MM.1S (cell line): ENCODE data around the gene DPP10.

Experiments used
- DNase-seq: peaks from one replicate; pipeline ENCODE4 v3.0.0-alpha.2; 2015
- H2AFZ ChIP-seq: fragments of 300-600 bp; sonication (generic); 2 replicates; pipeline ENCODE4 v1.6.0; 2016; ENCODE audit warnings: antibody characterized with exemption, low read length
- H3F3A ChIP-seq: fragments of 300-600 bp; sonication (generic); 2 replicates; pipeline ENCODE4 v1.6.1; 2016; ENCODE audit warnings: mild to moderate bottlenecking, antibody characterized with exemption, low read length, moderate library complexity, mixed read lengths; ENCODE audit not compliant: insufficient read depth
- H3K27ac ChIP-seq: fragments of 300-600 bp; sonication (generic); 2 replicates; pipeline ENCODE4 v1.5.1; 2016; ENCODE audit warnings: mild to moderate bottlenecking, low read length
- H3K27me3 ChIP-seq: fragments of 300-600 bp; sonication (generic); replicated peaks from 2 replicates; pipeline ENCODE4 v1.6.0; 2016; ENCODE audit warnings: low read length; ENCODE audit not compliant: insufficient read depth
- H3K36me3 ChIP-seq: fragments of 300-600 bp; sonication (generic); replicated peaks from 2 replicates; pipeline ENCODE4 v1.6.1; 2016; ENCODE audit warnings: mild to moderate bottlenecking, low read length, mixed read lengths; ENCODE audit not compliant: insufficient read depth
- H3K4me1 ChIP-seq: fragments of 300-600 bp; sonication (generic); 2 replicates; pipeline ENCODE4 v1.6.1; 2016; ENCODE audit warnings: low read length, mixed read lengths
- H3K4me2 ChIP-seq: fragments of 300-600 bp; sonication (generic); 2 replicates; pipeline ENCODE4 v1.6.0; 2016; ENCODE audit warnings: low read depth, low read length
- H3K4me3 ChIP-seq: fragments of 300-600 bp; sonication (generic); 2 replicates; pipeline ENCODE4 v1.5.1; 2016; ENCODE audit warnings: low read length, mixed read lengths
- H3K79me2 ChIP-seq: fragments of 300-600 bp; sonication (generic); 2 replicates; pipeline ENCODE4 v1.6.1; 2016; ENCODE audit warnings: mixed run types, low read length, mixed read lengths
- H3K9ac ChIP-seq: fragments of 300-600 bp; sonication (generic); 2 replicates; pipeline ENCODE4 v1.6.1; 2016; ENCODE audit warnings: low read length, mixed read lengths
- H3K9me2 ChIP-seq: fragments of 300-600 bp; sonication (generic); replicated peaks from 2 replicates; pipeline ENCODE4 v1.6.1; 2016; ENCODE audit warnings: mild to moderate bottlenecking, low read length, mixed read lengths; ENCODE audit not compliant: insufficient read depth
- H3K9me3 ChIP-seq: fragments of 300-600 bp; sonication (generic); replicated peaks from 2 replicates; pipeline ENCODE4 v1.6.1; 2016; ENCODE audit warnings: mild to moderate bottlenecking, low read length, mixed read lengths; ENCODE audit not compliant: insufficient read depth
- H4K20me1 ChIP-seq: fragments of 300-600 bp; sonication (generic); 2 replicates; pipeline ENCODE4 v1.6.1; 2016; ENCODE audit warnings: mild to moderate bottlenecking, low read length, moderate library complexity, mixed read lengths; ENCODE audit not compliant: insufficient read depth
- EZH2 ChIP-seq: fragments of 300-600 bp; sonication (generic); optimal IDR thresholded peaks from 2 replicates; pipeline ENCODE3; 2017; ENCODE audit warnings: low read depth, mild to moderate bottlenecking, antibody characterized with exemption, low read length, mixed read lengths
- EZH2phosphoT487 ChIP-seq: fragments of 300-600 bp; sonication (generic); IDR thresholded peaks from 2 replicates; pipeline ENCODE4 v1.6.1; 2018; ENCODE audit warnings: antibody characterized with exemption, low read length
- TF ChIP-seq, protein P1 (sequence below): fragments of 300-600 bp; sonication (generic); IDR thresholded peaks from 2 replicates; pipeline ENCODE4 v1.5.1; 2016; ENCODE audit warnings: antibody characterized with exemption, low read length, mixed read lengths

Gene DPP10

DNA sequence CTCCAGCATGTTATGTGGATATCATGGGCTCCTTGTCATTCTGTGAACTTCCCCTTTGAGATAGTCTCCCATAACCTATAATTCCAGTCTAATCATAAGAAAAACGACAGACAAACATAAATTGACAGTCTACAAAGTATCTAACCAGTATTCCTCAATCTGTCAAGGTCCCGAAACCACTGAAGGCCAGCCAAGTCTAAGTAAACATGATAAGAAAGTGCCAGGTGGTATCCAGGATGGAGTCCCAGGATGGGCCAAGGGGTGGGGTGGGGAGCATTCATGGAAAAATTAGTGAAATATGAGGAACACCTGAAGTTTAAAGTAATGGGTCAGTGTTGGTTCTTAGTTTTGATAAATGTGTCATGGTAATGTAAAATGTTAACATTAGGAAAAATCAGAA lies 355.5 kb downstream of the DPP10 start:
- DNase-seq: no peak
- Histone ChIP-seq H3K27ac (no peak overlapping the region), H2AFZ (no peak overlapping the region), H3K9me2 (no peaks in the 10 kb centered on the region), H3K36me3 (no peaks in the 10 kb centered on the region), H3F3A (no peaks in the 10 kb centered on the region), H3K4me1 (no peaks in the 10 kb centered on the region), H3K9ac (no peak overlapping the region), H4K20me1 (no peaks in the 10 kb centered on the region), H3K9me3 (no peaks in the 10 kb centered on the region), H3K4me3 (no peak overlapping the region), H3K4me2 (no peak overlapping the region), H3K27me3 (no peaks in the 10 kb centered on the region), H3K79me2 (no peaks in the 10 kb centered on the region)
- TF ChIP-seq, protein P1, sequence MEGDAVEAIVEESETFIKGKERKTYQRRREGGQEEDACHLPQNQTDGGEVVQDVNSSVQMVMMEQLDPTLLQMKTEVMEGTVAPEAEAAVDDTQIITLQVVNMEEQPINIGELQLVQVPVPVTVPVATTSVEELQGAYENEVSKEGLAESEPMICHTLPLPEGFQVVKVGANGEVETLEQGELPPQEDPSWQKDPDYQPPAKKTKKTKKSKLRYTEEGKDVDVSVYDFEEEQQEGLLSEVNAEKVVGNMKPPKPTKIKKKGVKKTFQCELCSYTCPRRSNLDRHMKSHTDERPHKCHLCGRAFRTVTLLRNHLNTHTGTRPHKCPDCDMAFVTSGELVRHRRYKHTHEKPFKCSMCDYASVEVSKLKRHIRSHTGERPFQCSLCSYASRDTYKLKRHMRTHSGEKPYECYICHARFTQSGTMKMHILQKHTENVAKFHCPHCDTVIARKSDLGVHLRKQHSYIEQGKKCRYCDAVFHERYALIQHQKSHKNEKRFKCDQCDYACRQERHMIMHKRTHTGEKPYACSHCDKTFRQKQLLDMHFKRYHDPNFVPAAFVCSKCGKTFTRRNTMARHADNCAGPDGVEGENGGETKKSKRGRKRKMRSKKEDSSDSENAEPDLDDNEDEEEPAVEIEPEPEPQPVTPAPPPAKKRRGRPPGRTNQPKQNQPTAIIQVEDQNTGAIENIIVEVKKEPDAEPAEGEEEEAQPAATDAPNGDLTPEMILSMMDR: no peak
- TF ChIP-seq EZH2 (no peak), EZH2phosphoT487 (no peak)

DNA sequence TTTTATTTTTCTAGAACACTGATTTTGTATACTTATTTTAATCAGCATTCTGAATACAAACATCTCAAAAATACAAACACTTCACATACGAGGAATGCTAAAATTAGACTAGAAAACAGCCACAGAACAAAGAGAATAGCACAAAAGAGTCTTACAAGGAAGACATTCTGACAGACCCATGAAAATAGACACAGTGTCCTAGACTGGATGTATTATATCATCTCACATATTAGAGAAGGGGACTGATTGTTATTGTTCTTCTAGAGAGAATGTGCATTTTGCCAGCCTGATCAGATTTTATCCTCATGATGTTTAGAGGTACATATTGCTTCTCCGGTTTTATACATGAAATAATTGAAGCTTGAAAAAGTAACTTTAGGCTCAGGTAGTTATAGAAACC lies 357.9 kb downstream of the DPP10 start:
- H3K27ac ChIP-seq: no peak overlapping the region
- H3K79me2 ChIP-seq: no peaks in the 10 kb centered on the region
- no peak overlapping the region for H2AFZ ChIP-seq
- H3K4me2 ChIP-seq: no peak overlapping the region
- no peak for DNase-seq
- H3K9ac ChIP-seq: no peak overlapping the region
- H3K4me3 ChIP-seq: no peak overlapping the region
- H3K4me1 ChIP-seq: no peaks in the 10 kb centered on the region
- H3F3A ChIP-seq: no peaks in the 10 kb centered on the region
- no peaks in the 10 kb centered on the region for H3K27me3 ChIP-seq
- H3K9me2 ChIP-seq: no peaks in the 10 kb centered on the region
- H3K36me3 ChIP-seq: no peaks in the 10 kb centered on the region
- TF ChIP-seq EZH2phosphoT487: no peak
- TF ChIP-seq EZH2: no peak
- TF ChIP-seq, protein P1: no peak
- H4K20me1 ChIP-seq: no peaks in the 10 kb centered on the region
- H3K9me3 ChIP-seq: no peaks in the 10 kb centered on the region

DNA sequence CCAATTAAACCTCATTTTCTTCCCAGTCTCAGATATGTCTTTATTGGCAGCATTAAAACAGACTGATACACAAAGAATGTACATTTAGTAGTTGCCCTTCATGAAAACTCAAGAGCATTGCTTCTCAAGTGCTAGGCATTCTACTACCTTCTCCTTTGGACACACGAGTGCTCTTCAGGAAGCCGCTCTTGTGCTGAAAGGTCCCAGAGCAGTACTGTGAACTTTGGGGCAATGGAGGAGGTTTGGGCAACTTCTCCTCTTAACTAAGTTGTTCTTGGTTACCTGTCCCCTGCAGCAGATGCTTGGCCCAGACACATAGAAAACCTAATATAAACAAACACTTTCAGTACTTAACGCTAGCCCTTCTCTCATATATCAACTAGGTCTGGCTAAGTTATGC lies 362.8 kb downstream of the DPP10 start:
- Histone ChIP-seq H2AFZ (no peak overlapping the region), H4K20me1 (no peaks in the 10 kb centered on the region), H3K4me3 (no peak overlapping the region), H3K4me1 (no peaks in the 10 kb centered on the region), H3K27me3 (no peaks in the 10 kb centered on the region), H3F3A (no peaks in the 10 kb centered on the region), H3K4me2 (no peak overlapping the region), H3K36me3 (no peaks in the 10 kb centered on the region), H3K79me2 (no peaks in the 10 kb centered on the region), H3K27ac (no peak overlapping the region), H3K9me2 (no peaks in the 10 kb centered on the region), H3K9ac (no peak overlapping the region), H3K9me3 (no peaks in the 10 kb centered on the region)
- TF ChIP-seq, protein P1: no peak
- TF ChIP-seq EZH2phosphoT487 (no peak), EZH2 (no peak)
- no peak for DNase-seq
